ENCODE measurements around the gene TMEM117.
A peak's percentile ranks its signal among the peaks of the same experiment; 100 is the strongest.

Gene TMEM117

GRCh38 chr12:43835656-43836474, at the start of gene TMEM117:
TMEM117 (plus strand) TSS chr12:43836081.
- peak; percentile 72 for DNase-seq

GRCh38 chr12:43786899-43787693, 48.8 kb upstream of the TMEM117 start:
- DNase-seq = no peak

GRCh38 chr12:43789941-43790340, 45.9 kb upstream of the TMEM117 start:
- no peak for DNase-seq

- no peak for DNase-seq
These were observed 40.1 kb upstream of the TMEM117 start for GRCh38 chr12:43795716-43796280.

GRCh38 chr12:43797561-43798217, 38.2 kb upstream of the TMEM117 start:
- no peak for DNase-seq

DNA sequence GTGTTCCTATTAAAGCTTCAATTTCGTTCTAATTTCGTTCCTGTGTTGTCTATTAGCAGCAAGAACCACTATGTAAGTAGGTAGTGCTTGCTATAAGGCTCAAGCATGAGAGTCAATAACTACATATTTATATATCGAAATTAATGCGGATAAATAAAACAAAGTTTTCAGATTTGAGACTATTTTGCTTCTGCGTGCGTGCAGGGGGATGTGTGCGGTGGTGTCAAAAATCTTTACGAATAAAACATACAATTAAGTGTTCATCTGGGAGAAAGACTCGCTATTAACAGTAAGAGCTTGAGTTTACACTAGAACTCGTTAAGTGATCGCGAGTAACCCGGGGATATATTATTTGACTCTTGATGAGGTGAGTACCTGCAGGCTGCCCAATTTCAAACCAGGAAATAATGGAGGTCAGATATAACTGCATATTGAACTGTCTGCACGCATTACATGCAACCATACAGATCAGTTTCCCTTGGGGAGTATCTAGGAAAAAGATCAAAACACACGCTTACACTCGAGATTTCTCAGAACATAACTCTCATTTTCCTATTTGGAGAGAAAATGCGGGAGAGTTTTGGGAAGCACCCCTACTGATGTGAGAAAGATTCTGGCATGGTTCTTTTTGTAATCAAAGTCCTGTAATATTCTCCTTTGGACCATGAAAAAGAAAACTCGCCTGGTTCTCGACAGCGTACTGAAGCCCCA, 30.6 kb upstream of the TMEM117 start:
- no peak for DNase-seq

- peak; percentile 92 for DNase-seq
These were observed 29.8 kb upstream of the TMEM117 start, which contains the start of gene TWF1 for GRCh38 chr12:43805860-43806736. TWF1 (minus strand) TSS chr12:43806317; CDS start chr12:43806245, 72 bp downstream.

DNA sequence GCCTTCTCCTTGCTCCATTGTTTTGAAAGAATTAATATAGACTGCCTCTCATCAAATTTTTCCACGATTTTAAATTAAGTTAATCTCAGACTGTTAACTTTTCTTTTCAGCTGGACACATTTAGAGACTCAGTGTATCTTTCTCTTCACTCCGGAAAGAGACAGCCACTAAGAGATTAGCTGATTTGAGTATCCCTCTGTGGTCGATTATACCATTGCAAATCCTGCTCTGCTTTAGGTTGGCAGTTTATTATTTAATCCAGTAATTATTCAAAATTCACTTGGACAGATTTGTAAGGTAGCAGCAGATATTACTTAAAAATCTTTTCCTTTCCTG, 29.2 kb upstream of the TMEM117 start:
- DNase-seq = no peak

DNA sequence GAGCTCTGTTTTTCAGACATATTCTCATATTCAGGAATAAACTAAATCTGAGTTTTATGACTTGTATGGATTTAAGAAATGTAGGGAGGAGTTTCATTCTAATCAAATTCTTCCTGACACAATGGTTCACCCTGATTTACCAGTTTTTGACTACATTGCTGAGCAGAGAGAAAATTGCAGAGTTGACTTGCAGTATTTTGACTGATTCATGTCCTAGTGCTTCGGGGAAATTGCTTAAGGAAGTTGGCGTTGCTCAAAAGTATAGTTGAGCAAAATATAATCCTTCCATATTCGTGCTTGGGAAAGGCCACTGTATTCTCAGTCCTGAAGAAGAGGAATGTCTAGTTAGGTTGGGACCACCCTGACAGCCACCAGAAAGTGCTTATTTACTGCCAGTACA, 28.5 kb upstream of the TMEM117 start:
- no peak for DNase-seq

- no peak for DNase-seq
These were observed 23.8 kb upstream of the TMEM117 start for GRCh38 chr12:43812057-43812456.

DNA sequence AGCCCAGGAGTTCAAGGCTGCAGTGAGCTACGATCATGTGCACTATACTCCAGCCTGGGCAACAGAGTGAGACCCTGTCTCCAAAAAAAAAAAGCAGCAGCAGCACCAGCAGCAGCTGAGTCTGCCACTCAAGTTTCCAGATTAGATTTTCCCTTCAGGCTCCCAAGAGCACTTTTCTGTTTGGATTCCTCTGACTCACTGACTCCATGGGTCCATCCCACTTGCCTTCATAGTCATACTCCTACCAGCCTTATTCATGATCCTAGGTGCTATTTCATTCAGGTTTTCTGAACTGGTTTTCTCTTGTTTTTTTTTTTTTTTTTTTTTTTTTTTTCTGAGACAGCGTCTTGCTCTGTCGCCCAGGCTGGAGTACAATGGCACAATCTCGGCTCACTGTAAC, 23.0 kb upstream of the TMEM117 start:
- no peak for DNase-seq

GRCh38 chr12:43815416-43815815, 20.5 kb upstream of the TMEM117 start:
- no peak for DNase-seq

DNA sequence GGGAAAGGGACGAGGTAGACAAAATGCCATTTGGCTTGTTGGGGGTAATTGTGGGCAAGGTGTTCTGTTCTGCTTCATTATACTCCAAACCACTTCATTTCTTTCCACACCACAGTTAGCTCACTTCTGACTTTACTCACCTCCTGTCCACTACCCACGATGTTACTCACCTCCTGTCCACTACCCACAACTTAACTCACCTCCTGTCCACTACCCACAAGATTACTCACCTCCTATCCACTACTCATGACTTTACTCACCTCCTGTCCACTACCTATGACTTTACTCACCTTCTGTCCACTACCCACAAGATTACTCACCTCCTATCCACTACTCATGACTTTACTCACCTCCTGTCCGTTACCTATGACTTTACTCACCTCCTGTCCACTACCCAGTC, 19.7 kb upstream of the TMEM117 start:
- DNase-seq = no peak

GRCh38 chr12:43824207-43824775, 11.6 kb upstream of the TMEM117 start:
- no peak for DNase-seq

DNA sequence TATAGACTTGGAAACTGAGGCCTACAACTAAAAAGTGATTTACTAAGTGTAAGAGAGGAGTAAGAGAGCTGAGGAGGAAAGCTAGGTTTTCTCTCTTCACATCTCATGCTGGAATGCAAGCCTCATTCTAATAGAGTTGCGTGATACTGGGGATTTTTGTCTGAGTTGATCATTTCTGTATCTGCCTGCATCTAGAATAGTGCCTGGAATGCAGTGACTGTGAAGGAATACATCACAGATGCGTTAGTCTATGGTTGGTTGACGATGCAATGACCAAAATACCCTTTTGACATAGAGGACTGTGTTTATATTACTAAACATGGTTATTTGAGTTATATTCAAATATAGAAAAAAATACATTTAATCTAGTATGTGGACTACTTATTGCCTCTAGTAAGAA, 9.2 kb upstream of the TMEM117 start:
- no peak for DNase-seq

DNA sequence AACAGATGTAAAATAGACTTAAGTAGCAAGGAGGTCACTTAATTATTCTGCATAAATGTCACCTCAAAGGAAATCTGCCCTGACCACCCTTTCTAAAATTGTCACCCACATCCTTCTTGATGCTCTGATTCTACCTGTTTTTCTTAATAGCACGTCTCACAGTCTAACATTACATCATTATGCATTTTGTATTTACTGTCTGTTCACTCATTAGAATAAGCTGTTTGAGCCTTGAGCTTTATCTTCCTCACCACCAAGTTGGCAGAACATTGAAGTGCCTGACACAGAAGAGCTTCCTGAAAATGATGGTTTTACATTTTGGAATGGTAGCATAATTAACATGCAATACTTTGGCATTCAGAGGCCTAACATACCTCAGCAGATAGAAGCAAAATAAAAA, 8.8 kb upstream of the TMEM117 start:
- DNase-seq = no peak

DNA sequence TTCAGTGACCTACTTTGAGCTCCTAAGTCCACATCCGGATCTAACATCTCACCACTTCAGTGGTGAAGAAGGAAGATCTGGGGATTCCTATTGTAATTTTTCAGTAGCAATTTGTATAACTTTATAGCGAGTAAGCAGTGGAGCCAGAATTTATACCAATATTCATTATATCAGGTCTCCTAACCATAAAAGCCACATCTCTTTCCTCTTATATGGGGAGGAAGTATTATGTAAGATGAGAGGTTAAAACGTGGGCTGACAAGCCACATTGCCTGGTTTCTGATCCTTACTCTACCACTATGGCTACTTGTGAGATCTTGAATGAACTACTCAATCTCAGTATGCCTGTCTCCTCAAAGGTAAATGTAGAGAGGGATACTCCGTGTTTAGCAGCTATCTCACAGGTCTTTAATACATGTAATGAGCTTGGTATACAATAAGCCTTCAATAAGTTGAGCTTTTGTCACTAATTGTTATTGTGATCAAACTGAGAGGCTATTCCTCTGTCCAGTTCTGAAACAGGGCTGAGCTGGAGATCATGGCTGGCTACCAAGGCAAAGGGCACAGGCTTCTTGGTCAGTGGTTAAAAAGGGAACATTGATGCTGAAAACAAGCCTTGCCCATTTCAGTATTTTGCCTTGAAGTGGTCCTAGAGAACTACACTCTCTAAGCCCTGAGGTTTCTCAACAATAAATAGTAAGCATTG, 3.3 kb upstream of the TMEM117 start:
- no peak for DNase-seq

DNA sequence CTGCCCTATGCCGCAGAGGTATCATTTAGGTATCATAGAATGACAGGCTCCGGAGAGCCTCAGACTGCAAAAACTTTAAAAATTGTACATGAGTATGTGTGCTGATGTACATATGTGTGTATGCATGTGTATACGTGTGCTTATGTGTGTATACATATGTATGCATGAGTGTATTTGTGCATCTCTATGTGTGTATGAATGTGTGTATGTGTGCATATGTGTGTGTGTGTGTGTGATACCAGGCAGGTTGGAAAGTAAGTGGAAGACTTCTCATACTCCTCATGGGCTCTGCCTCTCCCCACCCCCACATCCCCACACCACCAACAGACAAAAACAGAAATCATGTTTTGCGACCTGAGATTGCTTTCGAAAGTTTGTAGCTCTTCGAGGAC, 621 bp upstream of the TMEM117 start:
- DNase-seq = no peak

- no peak for DNase-seq
These were observed 651 bp downstream of the TMEM117 start for GRCh38 chr12:43836475-43836989.

GRCh38 chr12:43840338-43840737, 4.5 kb downstream of the TMEM117 start:
- no peak for DNase-seq

Data from stimulated activated CD4-positive, alpha-beta T cell treated with anti-CD3 and anti-CD28 coated beads, Interleukin-15, amount 100 ng/mL, for 24 hours (primary cell).